ENCODE results near the gene CHMP6.

The CHMP6 gene

DNA sequence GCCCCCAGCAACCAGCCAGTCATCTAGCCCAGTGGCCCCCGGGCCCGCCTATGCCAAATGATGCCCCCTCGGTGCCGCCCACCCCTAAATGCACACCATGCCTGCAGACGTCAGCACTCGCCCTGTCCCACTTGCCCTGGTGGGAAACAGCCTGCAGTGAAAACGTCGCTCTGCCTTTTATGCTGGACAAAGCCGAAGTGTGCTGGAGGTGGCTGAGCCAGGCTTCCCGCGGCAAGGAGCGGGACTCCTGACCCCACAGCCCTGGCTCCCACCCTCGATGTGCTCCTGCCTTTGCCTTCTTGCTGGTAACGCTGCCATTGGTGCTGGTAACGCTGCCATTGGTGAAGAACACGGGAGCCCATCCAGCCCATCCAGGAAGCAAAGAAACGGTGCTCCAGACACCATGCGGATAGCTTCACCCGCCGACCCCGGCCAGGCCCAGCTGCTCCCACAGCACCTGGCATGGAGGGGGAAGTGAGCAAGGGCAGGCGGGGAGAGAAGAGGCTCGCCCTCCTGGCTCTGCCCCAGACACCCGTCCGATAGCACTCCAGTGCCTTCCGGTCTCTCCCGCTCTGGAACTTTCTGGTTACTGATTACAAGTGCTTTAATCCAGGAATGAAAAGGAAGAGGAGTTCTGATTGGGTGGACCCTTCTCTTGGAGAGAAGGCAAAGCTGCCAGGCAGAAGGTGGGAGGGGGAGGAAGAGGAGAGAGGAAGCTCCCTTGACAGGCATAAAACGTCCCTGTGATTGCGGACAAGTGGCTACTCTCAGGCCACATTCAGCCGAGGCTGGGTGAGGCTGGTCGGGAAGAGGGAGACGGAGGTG, 39.3 kb downstream of the CHMP6 start:
- DNase-seq (ENCODE audit: low spot score) = no peak
- TF ChIP-seq, protein P1, sequence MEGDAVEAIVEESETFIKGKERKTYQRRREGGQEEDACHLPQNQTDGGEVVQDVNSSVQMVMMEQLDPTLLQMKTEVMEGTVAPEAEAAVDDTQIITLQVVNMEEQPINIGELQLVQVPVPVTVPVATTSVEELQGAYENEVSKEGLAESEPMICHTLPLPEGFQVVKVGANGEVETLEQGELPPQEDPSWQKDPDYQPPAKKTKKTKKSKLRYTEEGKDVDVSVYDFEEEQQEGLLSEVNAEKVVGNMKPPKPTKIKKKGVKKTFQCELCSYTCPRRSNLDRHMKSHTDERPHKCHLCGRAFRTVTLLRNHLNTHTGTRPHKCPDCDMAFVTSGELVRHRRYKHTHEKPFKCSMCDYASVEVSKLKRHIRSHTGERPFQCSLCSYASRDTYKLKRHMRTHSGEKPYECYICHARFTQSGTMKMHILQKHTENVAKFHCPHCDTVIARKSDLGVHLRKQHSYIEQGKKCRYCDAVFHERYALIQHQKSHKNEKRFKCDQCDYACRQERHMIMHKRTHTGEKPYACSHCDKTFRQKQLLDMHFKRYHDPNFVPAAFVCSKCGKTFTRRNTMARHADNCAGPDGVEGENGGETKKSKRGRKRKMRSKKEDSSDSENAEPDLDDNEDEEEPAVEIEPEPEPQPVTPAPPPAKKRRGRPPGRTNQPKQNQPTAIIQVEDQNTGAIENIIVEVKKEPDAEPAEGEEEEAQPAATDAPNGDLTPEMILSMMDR (IDR thresholded peaks at IDR 0.05; ENCODE audit: borderline replicate concordance, control extremely low read depth, extremely low read depth, insufficient read depth, missing control alignments) = no peak
- in situ Hi-C loops (cut with MboI; ENCODE audit: low sequenced_read_pairs, unreplicated experiment) = no loop called here

DNA sequence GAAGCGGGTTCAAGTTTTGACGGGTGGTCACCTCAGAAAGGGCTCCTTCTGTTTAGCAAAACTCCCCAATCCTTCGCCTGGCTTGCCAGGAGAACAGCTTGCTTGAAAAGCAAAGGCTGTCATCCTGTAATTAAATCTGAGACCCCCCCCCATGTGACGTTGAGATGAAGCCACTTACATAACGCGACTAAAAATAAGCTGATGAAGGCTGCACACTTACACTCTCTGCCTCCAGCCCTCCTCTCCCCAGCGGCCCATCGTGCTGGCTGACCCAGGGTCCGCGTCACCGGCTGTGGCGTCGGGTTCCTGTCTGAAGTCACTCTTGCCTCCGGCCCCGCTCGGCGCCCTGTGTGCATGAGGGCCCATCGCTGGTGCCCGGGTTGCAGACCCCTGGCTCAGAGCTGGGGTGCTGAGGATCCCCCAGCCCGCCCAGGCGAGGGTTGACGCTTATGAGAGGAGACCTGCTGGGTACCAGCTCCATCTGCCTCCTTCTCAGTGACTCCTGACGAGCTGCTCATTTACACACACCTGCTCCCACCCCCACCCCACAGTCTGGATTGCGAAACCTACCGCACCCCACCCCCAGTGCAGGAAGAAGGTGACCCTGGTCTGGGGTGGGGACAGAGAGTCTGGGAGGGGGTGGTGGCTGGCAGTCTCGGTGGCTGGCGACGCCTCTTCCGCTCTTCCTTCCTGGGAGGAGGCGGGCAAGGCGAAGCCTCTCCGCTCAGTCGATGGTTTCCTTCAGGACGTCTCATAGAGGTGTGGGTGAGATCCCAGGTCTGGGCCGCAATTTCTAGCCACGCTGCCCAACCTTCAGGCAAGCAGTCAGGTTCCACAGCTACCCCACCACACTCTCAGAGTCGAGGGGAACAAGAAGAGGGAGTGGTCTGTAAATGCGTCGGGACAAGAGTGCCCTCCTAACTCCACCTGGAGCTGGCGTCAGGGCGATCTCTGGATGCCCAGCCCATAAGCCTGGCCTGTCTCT, 40.2 kb downstream of the CHMP6 start:
- DNase-seq (ENCODE audit: low spot score) = no peak
- in situ Hi-C loops (cut with MboI; ENCODE audit: low sequenced_read_pairs, unreplicated experiment) = no loop called here
- TF ChIP-seq, protein P1 (IDR thresholded peaks at IDR 0.05; ENCODE audit: borderline replicate concordance, control extremely low read depth, extremely low read depth, insufficient read depth, missing control alignments) = no peak

DNA sequence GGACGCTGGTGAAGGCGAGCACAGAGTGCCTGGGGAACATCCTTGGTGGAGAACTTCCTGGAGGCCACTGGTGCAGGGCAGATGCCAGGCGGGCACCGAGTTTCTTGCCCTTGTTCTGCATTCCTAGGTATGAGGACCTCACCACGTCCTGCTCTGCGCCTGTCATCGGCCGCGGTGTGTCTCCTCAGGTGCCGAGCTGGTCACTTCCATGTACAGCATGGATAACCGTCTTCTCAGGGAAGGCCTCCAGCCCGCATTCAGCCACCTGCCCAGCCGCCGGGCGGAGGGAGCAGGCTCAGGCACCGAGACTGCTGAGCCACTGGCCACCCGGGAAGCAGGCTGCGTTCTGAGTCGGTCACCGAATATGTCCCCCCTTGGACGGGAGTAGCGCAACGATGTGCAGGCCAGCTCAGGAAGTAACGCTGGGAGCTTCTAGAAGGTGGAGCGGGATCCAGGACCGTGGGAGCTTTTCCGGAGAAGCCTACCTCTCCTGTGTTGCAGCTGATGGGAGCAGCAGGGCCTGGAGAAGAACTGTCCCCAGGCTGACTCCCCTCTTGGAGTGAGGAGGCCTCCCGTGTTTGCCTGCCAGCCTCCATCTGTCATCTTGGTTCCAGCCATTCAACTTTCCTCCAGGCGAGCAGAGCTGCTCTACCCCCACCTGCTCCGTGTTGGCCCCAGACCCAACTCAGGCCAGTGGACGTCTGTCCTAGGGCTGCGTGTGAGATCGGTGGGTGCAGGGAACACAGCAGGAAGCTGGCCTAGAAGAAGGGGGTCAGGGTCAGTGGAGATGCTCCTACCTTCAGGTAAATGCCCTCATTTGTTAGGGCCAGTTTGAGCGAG, 41.2 kb downstream of the CHMP6 start:
- DNase-seq (ENCODE audit: low spot score) = no peak
- in situ Hi-C loops (cut with MboI; ENCODE audit: low sequenced_read_pairs, unreplicated experiment) = no loop called here
- TF ChIP-seq, protein P1 (IDR thresholded peaks at IDR 0.05; ENCODE audit: borderline replicate concordance, control extremely low read depth, extremely low read depth, insufficient read depth, missing control alignments) = no peak

DNA sequence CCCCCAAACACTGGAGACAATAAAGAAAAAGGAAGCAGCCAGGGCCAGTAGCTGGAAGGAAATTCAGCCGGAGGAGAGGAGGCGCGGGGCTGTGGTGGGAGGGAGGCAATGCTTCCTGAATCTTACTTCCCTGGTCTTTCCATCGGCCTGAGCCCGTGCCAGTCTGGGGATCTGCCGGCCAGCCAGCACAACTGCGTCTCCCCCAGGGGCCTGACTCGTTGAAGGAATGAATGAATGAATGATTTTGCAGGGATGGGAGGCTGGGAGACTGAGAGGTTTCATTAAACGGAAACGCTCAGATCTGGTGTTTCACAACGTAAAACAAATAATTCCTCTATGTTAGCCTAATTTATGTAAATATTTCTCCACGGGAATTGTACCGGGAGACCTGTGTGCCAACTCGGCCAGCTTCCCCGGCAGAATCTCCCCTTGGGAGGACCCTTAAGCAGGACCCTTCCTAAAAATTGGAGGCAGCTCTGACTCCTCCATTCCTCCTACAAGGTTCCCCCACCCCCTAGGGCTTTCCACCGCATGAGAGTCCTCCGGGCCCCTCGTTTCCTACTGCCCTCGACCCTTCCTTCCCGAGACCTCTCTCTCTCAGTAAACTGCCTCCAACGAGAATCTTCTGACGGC, 42.0 kb downstream of the CHMP6 start:
- TF ChIP-seq, protein P1 (IDR thresholded peaks at IDR 0.05; ENCODE audit: borderline replicate concordance, control extremely low read depth, extremely low read depth, insufficient read depth, missing control alignments) = no peak
- in situ Hi-C loops (cut with MboI; ENCODE audit: low sequenced_read_pairs, unreplicated experiment) = no loop called here
- DNase-seq (ENCODE audit: low spot score) = no peak

DNA sequence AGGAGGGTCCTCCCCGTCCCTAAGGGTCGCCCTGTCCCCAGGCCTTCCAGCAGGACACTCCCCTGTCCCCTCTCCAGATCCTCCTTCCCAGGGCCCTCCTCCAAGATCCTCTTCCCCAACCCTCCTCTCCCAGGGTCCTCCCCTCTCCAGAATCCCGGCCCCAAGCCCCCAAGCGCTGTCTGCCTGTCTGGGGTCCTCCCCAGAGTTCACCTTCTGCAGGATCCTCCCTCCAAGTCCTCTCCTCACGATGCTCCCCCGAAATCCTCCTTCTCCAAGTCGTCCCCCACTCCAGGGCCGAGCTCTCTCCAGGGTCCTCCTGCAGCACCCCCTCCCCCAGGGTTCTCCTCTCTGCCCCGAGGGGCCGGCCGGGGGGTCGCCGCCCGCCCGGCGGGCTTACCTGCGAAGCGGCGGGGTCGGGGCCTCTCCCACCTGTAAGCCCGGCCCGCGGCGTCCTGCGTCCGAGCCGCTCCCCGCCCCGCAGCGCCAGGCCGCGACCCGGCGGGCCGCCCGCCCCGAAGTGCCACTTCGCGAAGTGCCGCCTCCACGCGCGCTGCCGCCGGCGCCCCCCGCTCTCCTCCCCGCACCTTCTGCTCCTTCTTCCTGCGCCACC, 42.6 kb downstream of the CHMP6 start:
- TF ChIP-seq, protein P1 (IDR thresholded peaks at IDR 0.05; ENCODE audit: borderline replicate concordance, control extremely low read depth, extremely low read depth, insufficient read depth, missing control alignments) = no peak
- in situ Hi-C loops (cut with MboI; ENCODE audit: low sequenced_read_pairs, unreplicated experiment) = no loop called here

More for the DNA sequence above, 42.6 kb downstream of the CHMP6 start:
- no peak for DNase-seq (ENCODE audit: low spot score)

Measured in GM13976 (cell line).